WTC11 (cell line): Measurements from ENCODE around the gene TMEM218.

ENCODE experiments used
- CREM ChIP-seq: sonication (generic); formaldehyde crosslinking; IDR thresholded peaks from 2 replicates; pipeline ENCODE4 v1.8.1; 2022; ENCODE audit warnings: mild to moderate bottlenecking, missing genetic modification reagents, moderate library complexity
- CTCF ChIP-seq: fragments of 200-600 bp; IDR thresholded peaks from 2 replicates; pipeline ENCODE4 v1.8.0; 2022; ENCODE audit warnings: antibody characterized with exemption
- NFATC4 ChIP-seq: fragments of 250-450 bp; sonication (Bioruptor Pico); IDR thresholded peaks from 2 replicates; pipeline ENCODE4 v1.9.0; 2021; ENCODE audit warnings: mild to moderate bottlenecking
- SMAD3 ChIP-seq: sonication (generic); formaldehyde crosslinking; IDR thresholded peaks from 2 replicates; pipeline ENCODE4 v1.8.0; 2022; ENCODE audit warnings: missing genetic modification reagents, mild to moderate bottlenecking, borderline replicate concordance
- ZSCAN18 ChIP-seq: fragments of 250-450 bp; sonication (Bioruptor Pico); IDR thresholded peaks from 2 replicates; pipeline ENCODE4 v2.1.2; 2022; ENCODE audit warnings: mild to moderate bottlenecking, moderate library complexity

GRCh38 chr11:125123194-125123946, 11.9 kb upstream of the TMEM218 start:
- no peak for TF ChIP-seq NFATC4 (CRISPR knock-in tag)
- no peak for TF ChIP-seq ZSCAN18 (CRISPR knock-in tag)
- no peak for TF ChIP-seq SMAD3
- no peak for TF ChIP-seq CTCF
- TF ChIP-seq CREM (CRISPR knock-in tag): no peak
